Skeletal muscle satellite cell (primary cell): ENCODE measurements around the gene CEP250.
A peak's percentile ranks its signal among the peaks of the same experiment; 100 is the strongest.
"Not testable (repeated sequence)": the region's sequence is repeated elsewhere in the genome, so short reads cannot be mapped to it uniquely, and the experiment has no call there.

Source experiments
- H3K27me3 ChIP-seq: 2 replicates; pipeline ENCODE4 v1.7.0; 2013; ENCODE audit warnings: low read length; ENCODE audit not compliant: control insufficient read depth, insufficient read depth
- H3K36me3 ChIP-seq: 2 replicates; pipeline ENCODE4 v1.7.0; 2013; ENCODE audit warnings: mild to moderate bottlenecking, control low read depth, low read length; ENCODE audit not compliant: insufficient read depth
- H3K4me1 ChIP-seq: 2 replicates; pipeline ENCODE4 v1.7.0; 2013; ENCODE audit warnings: low read length; ENCODE audit not compliant: control insufficient read depth, insufficient read depth
- H3K4me2 ChIP-seq: 2 replicates; pipeline ENCODE4 v1.7.0; 2013; ENCODE audit warnings: mild to moderate bottlenecking, low read length
- H3K4me3 ChIP-seq: 2 replicates; pipeline ENCODE4 v1.7.0; 2013; ENCODE audit warnings: low read length
- H3K9ac ChIP-seq: 2 replicates; pipeline ENCODE4 v1.7.0; 2013; ENCODE audit warnings: mild to moderate bottlenecking, low read depth, low read length, moderate library complexity
- H3K9me3 ChIP-seq: replicated peaks from 2 replicates; pipeline ENCODE4 v1.7.0; 2013; ENCODE audit warnings: mild to moderate bottlenecking, control low read depth, low read length

CEP250 gene

GRCh38 chr20:35456700-35457099 is 1.3 kb downstream of the CEP250 start:
- H3K9me3 ChIP-seq, H3K9ac ChIP-seq, H3K27me3 ChIP-seq, H3K4me1 ChIP-seq, H3K4me3 ChIP-seq, H3K36me3 ChIP-seq: not testable (repeated sequence)
- peak overlapping the region; percentile 89 for H3K4me2 ChIP-seq

DNA sequence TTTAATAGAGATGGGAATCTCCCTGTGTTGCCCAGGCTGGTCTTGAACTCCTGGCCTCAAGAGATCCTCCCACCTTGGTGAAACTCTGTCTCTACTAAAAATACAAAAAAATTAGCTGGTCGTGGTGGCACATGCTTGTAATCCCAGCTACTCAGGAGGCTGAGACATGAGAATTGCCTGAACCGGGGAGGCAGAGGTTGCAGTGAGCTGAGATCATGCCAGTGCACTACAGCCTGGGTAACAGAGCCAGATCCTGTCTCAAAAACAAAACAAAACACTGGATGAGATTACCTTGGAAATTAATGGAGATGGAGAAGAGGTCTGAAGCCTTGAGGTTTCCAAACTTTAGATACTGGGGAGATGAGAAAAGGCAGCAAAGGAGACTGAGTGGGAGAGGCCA is 2.1 kb downstream of the CEP250 start:
- H3K4me1 ChIP-seq, result not testable (repeated sequence)
- peak overlapping the region; percentile 33 for H3K4me2 ChIP-seq

DNA sequence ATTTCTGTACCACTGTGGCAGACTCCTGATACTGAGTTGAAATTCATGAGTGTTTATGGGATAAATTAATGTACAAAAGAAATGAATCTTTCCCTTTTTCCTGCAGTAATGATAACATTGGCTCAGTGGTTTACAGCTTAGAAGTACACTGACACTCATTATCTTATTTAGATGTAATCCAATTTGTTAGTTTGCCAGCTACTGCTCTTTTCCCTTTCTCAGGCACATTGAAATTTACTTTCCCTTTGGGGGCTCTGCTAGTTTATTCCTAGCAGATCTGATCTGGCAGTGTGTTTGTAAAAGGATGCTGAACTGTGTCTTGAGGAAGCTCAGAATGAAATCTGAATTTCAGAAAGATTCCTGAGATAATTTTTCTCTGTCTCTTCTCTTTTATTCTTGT is 3.0 kb downstream of the CEP250 start:
- peaks cover 7% of the 10 kb centered on the region for H3K4me1 ChIP-seq
- H3K4me2 ChIP-seq, result no peak overlapping the region
- no peaks in the 10 kb centered on the region for H3K27me3 ChIP-seq
- no peaks in the 10 kb centered on the region for H3K9me3 ChIP-seq
- H3K4me3 ChIP-seq, result no peak overlapping the region
- H3K9ac ChIP-seq, result no peak overlapping the region
- H3K36me3 ChIP-seq, result peaks cover 10% of the 10 kb centered on the region

More for the DNA sequence above, 2.1 kb downstream of the CEP250 start:
- not testable (repeated sequence) for H3K36me3 ChIP-seq, H3K9ac ChIP-seq, H3K9me3 ChIP-seq, H3K27me3 ChIP-seq, H3K4me3 ChIP-seq

- no peaks in the 10 kb centered on the region for H3K27me3 ChIP-seq
- no peak overlapping the region for H3K4me3 ChIP-seq
- H3K4me1 ChIP-seq, result no peaks in the 10 kb centered on the region
- no peak overlapping the region for H3K4me2 ChIP-seq
- H3K9me3 ChIP-seq, result no peaks in the 10 kb centered on the region
- H3K36me3 ChIP-seq, result peaks cover 28% of the 10 kb centered on the region
- no peak overlapping the region for H3K9ac ChIP-seq
Observed at GRCh38 chr20:35461620-35462019, 6.2 kb downstream of the CEP250 start.

DNA sequence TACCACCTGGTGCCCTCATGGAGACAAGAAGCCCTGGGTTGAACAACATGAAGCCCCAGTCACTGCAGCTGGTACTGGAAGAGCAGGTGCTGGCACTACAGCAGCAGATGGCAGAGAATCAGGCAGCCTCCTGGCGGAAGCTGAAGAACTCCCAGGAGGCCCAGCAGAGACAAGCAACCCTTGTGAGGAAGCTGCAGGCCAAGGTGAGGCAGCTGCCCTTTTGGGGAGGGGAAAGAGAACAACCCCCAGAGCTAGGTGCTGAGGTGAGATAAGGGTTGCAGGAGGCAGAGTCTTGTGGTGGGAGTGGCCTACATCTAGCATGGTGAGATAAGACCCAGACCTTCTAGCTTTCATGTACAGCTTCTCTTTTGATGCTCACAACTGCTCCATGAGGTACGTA is 7.0 kb downstream of the CEP250 start:
- Histone ChIP-seq H3K4me2 (no peak overlapping the region), H3K4me1 (peaks cover 3% of the 10 kb centered on the region), H3K27me3 (no peaks in the 10 kb centered on the region), H3K9me3 (no peaks in the 10 kb centered on the region), H3K9ac (no peak overlapping the region), H3K36me3 (peaks cover 31% of the 10 kb centered on the region), H3K4me3 (no peak overlapping the region)

DNA sequence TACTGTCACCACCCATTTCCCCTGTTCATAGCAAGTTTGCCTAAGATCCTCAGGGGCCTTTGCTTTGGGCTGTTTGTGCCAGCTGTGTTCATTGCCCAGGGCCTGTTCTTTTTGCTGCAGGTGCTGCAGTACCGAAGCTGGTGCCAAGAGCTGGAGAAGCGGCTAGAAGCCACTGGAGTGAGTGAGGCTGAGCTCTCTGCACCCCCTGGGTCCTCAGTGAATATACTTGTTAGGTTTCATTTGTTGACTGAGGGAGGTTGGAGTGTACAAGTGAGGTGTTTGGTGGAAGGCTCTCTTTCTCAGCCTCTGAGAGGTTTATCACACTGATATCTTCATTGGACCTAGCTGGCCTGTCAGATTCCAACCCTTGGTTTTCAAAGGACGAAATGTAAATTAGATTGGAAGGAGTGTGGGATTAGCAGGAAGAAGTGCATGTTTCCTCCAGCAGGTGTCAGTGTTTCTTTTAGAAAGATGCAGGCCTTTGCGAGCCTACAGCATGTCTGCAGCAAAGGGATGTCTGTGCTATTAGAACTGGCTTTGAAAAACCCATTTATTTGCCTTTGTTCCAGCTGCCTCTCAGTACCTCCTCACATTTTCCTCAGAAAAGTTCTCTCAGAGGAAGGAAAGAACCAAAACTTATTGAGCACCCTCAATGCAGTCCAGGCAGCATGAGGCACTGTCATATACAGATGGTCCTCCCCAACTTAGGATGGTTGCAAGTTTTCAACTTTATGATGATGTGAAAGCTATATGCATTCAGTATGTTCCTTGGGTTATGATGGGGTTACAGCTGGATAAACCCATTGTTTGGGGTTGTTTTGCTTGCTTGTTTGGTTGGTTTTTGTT is 8.3 kb downstream of the CEP250 start:
- no peak overlapping the region for H3K4me2 ChIP-seq
- H3K9me3 ChIP-seq, result no peaks in the 10 kb centered on the region
- H3K36me3 ChIP-seq, result peaks cover 43% of the 10 kb centered on the region
- H3K4me1 ChIP-seq, result peaks cover 12% of the 10 kb centered on the region
- no peak overlapping the region for H3K9ac ChIP-seq
- H3K27me3 ChIP-seq, result no peaks in the 10 kb centered on the region
- no peak overlapping the region for H3K4me3 ChIP-seq

- H3K27me3 ChIP-seq, result no peaks in the 10 kb centered on the region
- H3K9me3 ChIP-seq, result no peaks in the 10 kb centered on the region
- peaks cover 51% of the 10 kb centered on the region for H3K36me3 ChIP-seq
- no peak overlapping the region for H3K9ac ChIP-seq
- H3K4me3 ChIP-seq, result no peak overlapping the region
- H3K4me1 ChIP-seq, result peaks cover 12% of the 10 kb centered on the region
- H3K4me2 ChIP-seq, result no peak overlapping the region
Observed at GRCh38 chr20:35465976-35466375, 10.6 kb downstream of the CEP250 start.

DNA sequence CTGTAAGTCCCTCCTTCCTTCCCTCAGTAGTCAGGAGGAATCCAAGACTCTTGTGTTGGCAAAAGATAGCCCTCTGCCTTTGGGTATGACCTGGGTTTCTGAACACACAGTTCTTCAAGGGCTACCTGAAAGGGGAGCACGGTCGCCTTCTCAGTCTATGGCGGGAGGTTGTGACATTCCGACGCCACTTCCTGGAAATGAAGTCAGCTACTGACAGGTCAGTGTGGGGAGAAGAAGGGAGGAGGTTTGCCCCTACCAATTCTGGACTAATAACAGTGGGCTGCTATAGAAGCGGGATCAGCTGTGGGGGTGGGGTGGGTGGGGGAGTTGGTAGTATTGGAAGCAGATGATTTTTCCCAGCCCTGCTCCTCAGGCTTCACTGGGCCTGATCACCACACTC is 11.5 kb downstream of the CEP250 start:
- Histone ChIP-seq H3K27me3 (no peaks in the 10 kb centered on the region), H3K36me3 (peaks cover 55% of the 10 kb centered on the region), H3K4me1 (peaks cover 12% of the 10 kb centered on the region), H3K9me3 (no peaks in the 10 kb centered on the region), H3K4me3 (no peak overlapping the region), H3K4me2 (no peak overlapping the region), H3K9ac (no peak overlapping the region)

- H3K4me2 ChIP-seq, result peak overlapping the region; percentile 64
- H3K4me1 ChIP-seq, result peaks cover 12% of the 10 kb centered on the region
- no peaks in the 10 kb centered on the region for H3K9me3 ChIP-seq
- peak overlapping the region; percentile 1 for H3K4me3 ChIP-seq
- no peaks in the 10 kb centered on the region for H3K27me3 ChIP-seq
- H3K36me3 ChIP-seq, result peaks cover 55% of the 10 kb centered on the region
- no peak overlapping the region for H3K9ac ChIP-seq
Observed at GRCh38 chr20:35467339-35468224, 12.2 kb downstream of the CEP250 start.

- Histone ChIP-seq H3K4me2 (no peak overlapping the region), H3K4me1 (peaks cover 12% of the 10 kb centered on the region), H3K27me3 (no peaks in the 10 kb centered on the region), H3K36me3 (peaks cover 67% of the 10 kb centered on the region), H3K9me3 (no peaks in the 10 kb centered on the region), H3K4me3 (no peak overlapping the region), H3K9ac (no peak overlapping the region)
Observed at GRCh38 chr20:35468671-35469334, 13.4 kb downstream of the CEP250 start.

GRCh38 chr20:35472209-35472608 is 16.8 kb downstream of the CEP250 start:
- Histone ChIP-seq H3K4me2 (no peak overlapping the region), H3K36me3 (peaks cover 76% of the 10 kb centered on the region), H3K27me3 (no peaks in the 10 kb centered on the region), H3K9ac (no peak overlapping the region), H3K4me1 (peaks cover 10% of the 10 kb centered on the region), H3K9me3 (no peaks in the 10 kb centered on the region), H3K4me3 (no peak overlapping the region)
